ENCODE data around the gene GRM7. TPM values are rescaled to one million over a fixed set of nuclear protein-coding genes. Genes with fewer than 3 reads are reported as not detected.

GRM7 gene
- total RNA-seq, 2 donors from 2014 or later: 0.68 to 3.9 TPM

- no peak for DNase-seq (ENCODE audit: low spot score)
- no peaks in the 10 kb centered on the region for H3K9me3 ChIP-seq
- no peak for ATAC-seq (ENCODE audit: insufficient number of reproducible peaks, low FRiP score, low read depth)
- no peak overlapping the region for H3K27ac ChIP-seq
- no peaks in the 10 kb centered on the region for H3K4me1 ChIP-seq (ENCODE audit: control insufficient read depth in 1 of 2, low read depth in 2 of 2)
- H3K27me3 ChIP-seq (replicated peaks; ENCODE audit: insufficient read depth): no peaks in the 10 kb centered on the region
- no peak for TF ChIP-seq CTCF (IDR thresholded peaks at IDR 0.05)
- no peak overlapping the region for H3K4me3 ChIP-seq
- no peaks in the 10 kb centered on the region for H3K36me3 ChIP-seq
These were observed 533.2 kb downstream of the GRM7 start for GRCh38 chr3:7393944-7394605.

GRCh38 chr3:7396534-7396933 lies 535.6 kb downstream of the GRM7 start:
- DNase-seq (ENCODE audit: low spot score): no peak
- no peak for ATAC-seq (ENCODE audit: insufficient number of reproducible peaks, low FRiP score, low read depth)
- H3K36me3 ChIP-seq: no peaks in the 10 kb centered on the region
- H3K27me3 ChIP-seq (replicated peaks; ENCODE audit: insufficient read depth): no peaks in the 10 kb centered on the region
- H3K9me3 ChIP-seq: no peaks in the 10 kb centered on the region
- TF ChIP-seq CTCF (IDR thresholded peaks at IDR 0.05): no peak
- H3K27ac ChIP-seq: no peak overlapping the region
- no peak overlapping the region for H3K4me3 ChIP-seq
- no peaks in the 10 kb centered on the region for H3K4me1 ChIP-seq (ENCODE audit: control insufficient read depth in 1 of 2, low read depth in 2 of 2)

- ATAC-seq (ENCODE audit: insufficient number of reproducible peaks, low FRiP score, low read depth) (no peak), DNase-seq (ENCODE audit: low spot score) (no peak)
- H3K36me3 ChIP-seq: no peaks in the 10 kb centered on the region
- no peak overlapping the region for H3K27ac ChIP-seq
- no peaks in the 10 kb centered on the region for H3K9me3 ChIP-seq
- no peaks in the 10 kb centered on the region for H3K4me1 ChIP-seq (ENCODE audit: control insufficient read depth in 1 of 2, low read depth in 2 of 2)
- TF ChIP-seq CTCF (IDR thresholded peaks at IDR 0.05): no peak
- H3K27me3 ChIP-seq (replicated peaks; ENCODE audit: insufficient read depth): no peaks in the 10 kb centered on the region
- H3K4me3 ChIP-seq: no peak overlapping the region
These were observed 536.2 kb downstream of the GRM7 start for GRCh38 chr3:7397097-7397496.

GRCh38 chr3:7400360-7400759 lies 539.4 kb downstream of the GRM7 start:
- DNase-seq (ENCODE audit: low spot score) (no peak), ATAC-seq (ENCODE audit: insufficient number of reproducible peaks, low FRiP score, low read depth) (no peak)
- no peaks in the 10 kb centered on the region for H3K9me3 ChIP-seq
- no peaks in the 10 kb centered on the region for H3K4me1 ChIP-seq (ENCODE audit: control insufficient read depth in 1 of 2, low read depth in 2 of 2)
- no peak overlapping the region for H3K4me3 ChIP-seq
- no peaks in the 10 kb centered on the region for H3K27me3 ChIP-seq (replicated peaks; ENCODE audit: insufficient read depth)
- no peaks in the 10 kb centered on the region for H3K36me3 ChIP-seq
- no peak for TF ChIP-seq CTCF (IDR thresholded peaks at IDR 0.05)
- H3K27ac ChIP-seq: no peak overlapping the region

GRCh38 chr3:7401418-7401817 lies 540.5 kb downstream of the GRM7 start:
- Histone ChIP-seq H3K27ac (no peak overlapping the region), H3K4me1 (ENCODE audit: control insufficient read depth in 1 of 2, low read depth in 2 of 2) (no peaks in the 10 kb centered on the region), H3K36me3 (no peaks in the 10 kb centered on the region), H3K27me3 (replicated peaks; ENCODE audit: insufficient read depth) (no peaks in the 10 kb centered on the region), H3K9me3 (no peaks in the 10 kb centered on the region), H3K4me3 (no peak overlapping the region)
- DNase-seq (ENCODE audit: low spot score) (no peak), ATAC-seq (ENCODE audit: insufficient number of reproducible peaks, low FRiP score, low read depth) (no peak)
- no peak for TF ChIP-seq CTCF (IDR thresholded peaks at IDR 0.05)

All from thoracic aorta (tissue), 2 donors.